Central memory CD4-positive, alpha-beta T cell (primary cell): ENCODE data around the gene ALKBH2.

ENCODE experiments used
- DNase-seq: peaks from one replicate; pipeline ENCODE4 v3.0.0; 2022
- total RNA-seq, 3 experiments: gene quantifications; one replicate each; lab custom pipeline; 2026; lab: John Stamatoyannopoulos, UW

The ALKBH2 gene
- 8.3 to 31.0 (median 13.3) reads per million in 3 experiments for total RNA-seq

GRCh38 chr12:109093022-109093918, at the start of gene ALKBH2:
Gene ALKBH2, minus strand, starts transcription at chr12:109093472. Its CDS starts 686 bp downstream, at chr12:109092786.
- DNase-seq: peak; percentile 95

- DNase-seq: no peak
Measured at GRCh38 chr12:109140560-109140959, 47.3 kb upstream of the ALKBH2 start.

DNA sequence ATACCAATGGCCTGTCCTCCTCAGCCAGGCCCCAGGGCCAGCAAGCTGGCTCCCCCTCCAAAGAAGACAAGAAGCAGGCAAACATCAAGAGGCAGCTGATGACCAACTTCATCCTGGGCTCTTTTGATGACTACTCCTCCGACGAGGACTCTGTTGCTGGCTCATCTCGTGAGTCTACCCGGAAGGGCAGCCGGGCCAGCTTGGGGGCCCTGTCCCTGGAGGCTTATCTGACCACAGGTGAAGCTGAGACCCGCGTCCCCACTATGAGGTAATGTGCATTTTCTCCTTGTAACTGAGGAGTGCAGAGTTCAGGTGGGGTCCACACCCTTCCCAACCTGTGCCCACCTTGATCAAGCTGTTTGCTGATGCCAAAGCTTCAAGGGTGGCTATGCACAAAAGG, 46.5 kb upstream of the ALKBH2 start:
- no peak for DNase-seq

DNA sequence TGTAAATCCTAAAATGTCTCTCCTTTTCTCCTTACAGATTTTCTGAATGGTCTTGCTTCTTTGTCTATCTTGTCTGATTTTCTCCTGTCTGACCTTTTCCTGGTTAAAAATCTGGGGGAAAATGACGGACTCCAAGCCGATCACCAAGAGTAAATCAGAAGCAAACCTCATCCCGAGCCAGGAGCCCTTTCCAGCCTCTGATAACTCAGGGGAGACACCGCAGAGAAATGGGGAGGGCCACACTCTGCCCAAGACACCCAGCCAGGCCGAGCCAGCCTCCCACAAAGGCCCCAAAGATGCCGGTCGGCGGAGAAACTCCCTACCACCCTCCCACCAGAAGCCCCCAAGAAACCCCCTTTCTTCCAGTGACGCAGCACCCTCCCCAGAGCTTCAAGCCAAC, 46.1 kb upstream of the ALKBH2 start:
- no peak for DNase-seq

- no peak for DNase-seq
Measured at GRCh38 chr12:109137055-109137454, 43.8 kb upstream of the ALKBH2 start.

DNA sequence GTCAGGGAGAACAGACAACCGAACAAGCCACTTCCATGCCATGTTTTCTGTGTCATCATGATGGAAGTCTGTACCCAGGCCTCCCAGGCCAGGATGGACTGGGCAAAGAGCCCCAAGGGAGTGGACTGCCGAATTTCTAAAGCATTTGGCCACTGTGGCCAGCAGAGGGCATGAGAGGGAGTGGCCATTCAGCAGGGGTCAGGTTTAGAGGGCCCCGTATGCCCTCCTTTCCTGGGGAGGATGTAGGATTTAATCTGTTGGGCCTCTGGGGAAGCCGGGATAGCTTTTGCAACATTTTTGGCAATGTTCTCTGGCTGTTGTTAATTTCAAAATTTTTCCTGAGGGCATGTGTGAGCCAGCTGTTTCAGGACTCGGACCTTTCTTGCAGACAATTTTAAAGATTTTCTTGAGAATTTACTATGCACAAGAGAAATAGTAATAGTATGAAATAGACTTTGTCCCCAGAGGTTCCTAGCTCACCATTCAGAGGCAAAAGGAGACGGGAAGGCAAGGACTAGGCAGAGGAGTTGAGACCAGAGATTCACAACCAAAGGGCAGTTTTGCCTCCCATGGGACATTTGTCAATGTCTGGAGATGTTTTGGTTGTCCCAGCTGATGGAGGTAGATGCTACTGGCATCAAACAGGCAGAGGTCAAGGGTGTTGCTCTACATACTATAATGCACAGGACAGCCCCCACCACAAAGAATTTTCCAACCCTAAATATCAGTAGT, 41.1 kb upstream of the ALKBH2 start:
- DNase-seq: no peak

GRCh38 chr12:109131154-109132050, 38.1 kb upstream of the ALKBH2 start:
- no peak for DNase-seq

DNA sequence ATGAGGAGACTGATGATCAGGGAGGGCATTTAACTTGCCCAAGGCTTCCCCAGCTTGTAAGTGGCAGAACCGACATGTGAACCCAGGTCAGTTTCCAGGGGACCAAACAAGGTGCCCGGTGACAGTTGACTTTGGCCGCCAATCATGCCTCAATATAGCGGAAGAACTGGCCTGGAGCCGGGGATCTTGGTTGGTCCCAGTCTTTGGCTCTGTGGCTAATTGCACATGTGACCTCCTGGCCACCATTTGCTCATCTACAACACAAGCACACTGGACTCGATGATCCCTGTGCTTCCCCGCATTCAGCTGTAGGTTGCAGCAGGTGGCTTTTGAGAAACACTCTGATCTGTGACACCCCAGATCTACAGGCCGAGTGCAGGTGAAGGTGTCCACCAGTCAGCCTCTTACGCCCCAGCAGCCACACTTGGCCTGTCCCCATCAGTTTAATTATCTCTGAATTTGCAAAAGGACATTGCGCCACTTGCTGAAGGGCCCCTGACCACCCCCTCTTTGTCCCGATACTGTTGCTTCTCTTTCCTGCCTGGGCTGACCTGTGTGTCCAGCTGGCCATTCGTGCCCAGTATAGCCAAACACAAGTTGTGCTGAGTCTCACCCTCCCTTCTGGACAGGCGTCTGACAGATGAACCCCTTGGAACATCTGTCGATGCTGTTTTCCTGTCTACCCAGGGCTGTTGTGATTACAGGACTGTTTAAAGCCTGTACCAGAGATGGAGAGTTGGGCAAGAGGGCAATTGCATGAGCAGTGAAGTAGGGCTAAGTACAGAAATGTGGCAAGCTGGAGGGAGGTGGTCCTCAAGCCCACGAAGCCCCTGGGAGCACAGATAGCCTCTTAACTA, 37.3 kb upstream of the ALKBH2 start:
- no peak for DNase-seq

- no peak for DNase-seq
Measured at GRCh38 chr12:109127533-109128242, 34.4 kb upstream of the ALKBH2 start.

DNA sequence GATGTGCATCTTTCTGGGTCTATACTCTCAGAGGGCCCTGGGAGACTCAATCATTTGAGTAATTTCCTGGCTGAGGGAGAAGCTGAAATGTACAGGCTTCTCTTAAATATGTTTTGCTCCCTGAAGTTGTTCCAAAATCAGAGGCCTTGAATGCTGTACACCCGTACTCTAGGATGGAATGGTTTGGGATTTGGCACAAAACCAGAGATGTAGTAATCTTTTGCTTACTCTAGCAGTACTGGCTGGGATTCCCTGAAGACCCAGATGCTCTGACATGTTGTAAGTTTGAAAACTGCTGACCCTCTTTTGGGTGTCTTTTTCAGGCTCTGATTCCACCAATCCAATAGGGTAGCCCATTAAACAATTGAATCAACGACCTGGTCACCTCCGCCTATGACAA, 33.5 kb upstream of the ALKBH2 start:
- no peak for DNase-seq

GRCh38 chr12:109125791-109126190, 32.5 kb upstream of the ALKBH2 start:
- no peak for DNase-seq

- no peak for DNase-seq
Measured at GRCh38 chr12:109124878-109125648, 31.8 kb upstream of the ALKBH2 start.

DNA sequence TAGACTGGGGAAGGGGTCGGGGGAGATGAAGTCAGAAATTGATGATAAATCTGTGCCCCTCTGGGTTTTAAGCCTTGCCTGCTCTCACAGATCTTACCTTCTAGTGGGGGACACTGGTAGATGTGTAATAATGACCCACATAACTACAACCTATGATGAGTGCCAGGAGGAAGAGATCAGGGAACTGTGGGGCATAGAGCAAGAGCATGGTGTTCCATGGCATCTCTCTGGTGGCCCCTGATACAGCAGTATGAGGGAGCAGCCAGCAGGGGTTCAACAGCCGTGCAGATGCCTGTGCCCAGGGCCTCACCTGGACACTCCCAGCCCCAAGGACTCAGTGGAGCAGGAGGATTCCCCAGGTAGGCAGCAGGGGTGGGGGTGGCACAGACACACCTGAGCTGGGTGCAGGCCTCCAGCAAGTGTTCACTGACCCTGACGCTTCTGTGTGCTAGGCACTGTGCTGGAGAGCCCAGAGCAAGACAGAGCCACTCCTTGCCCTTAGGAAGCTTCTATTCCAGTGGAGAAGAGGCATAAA, 28.1 kb upstream of the ALKBH2 start:
- no peak for DNase-seq

DNA sequence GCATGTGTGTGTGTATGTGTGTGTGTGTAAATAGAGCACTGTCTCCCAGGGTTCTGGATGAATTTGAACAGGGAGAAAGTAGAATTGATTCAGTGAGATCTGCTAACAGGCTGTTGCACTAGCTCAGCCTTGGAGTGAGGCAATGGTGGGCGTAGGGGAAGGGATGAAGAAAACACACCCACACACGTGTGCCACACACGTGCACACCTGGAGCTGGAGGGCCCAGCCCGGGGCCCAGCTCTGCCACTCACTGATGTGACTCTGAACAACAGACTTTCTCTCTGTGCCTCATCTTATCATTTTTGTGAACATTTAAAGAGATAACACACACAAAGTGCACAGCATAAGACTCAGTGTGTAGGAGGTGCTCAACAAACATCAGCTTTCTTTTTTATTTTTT, 27.3 kb upstream of the ALKBH2 start:
- no peak for DNase-seq

DNA sequence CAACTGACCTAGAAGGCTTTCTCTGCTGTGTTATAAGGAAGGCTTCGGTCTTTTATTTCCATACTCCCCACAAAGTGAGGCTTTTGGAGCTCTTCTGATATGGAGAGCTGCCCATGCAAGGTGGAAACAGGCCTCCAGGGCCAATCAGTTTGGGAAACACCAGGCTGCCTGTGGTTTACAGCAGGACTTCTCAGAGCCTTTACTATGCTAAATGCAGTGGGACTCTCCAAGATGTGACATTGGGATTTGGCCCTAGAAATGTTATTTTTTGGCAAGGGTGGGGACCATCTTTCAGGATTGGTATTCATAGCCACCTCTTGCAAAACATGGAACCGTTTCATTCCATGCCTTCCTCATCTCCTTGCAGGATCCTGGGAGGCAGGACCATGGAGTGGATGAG, 26.8 kb upstream of the ALKBH2 start:
- DNase-seq: no peak

- DNase-seq: no peak
Measured at GRCh38 chr12:109116611-109116949, 23.3 kb upstream of the ALKBH2 start.

- DNase-seq: no peak
Measured at GRCh38 chr12:109115758-109116610, 22.7 kb upstream of the ALKBH2 start, which contains the start of gene ACACB. Gene ACACB, plus strand, starts transcription at chr12:109116587. Its CDS starts 22,819 bp downstream, at chr12:109139406.

DNA sequence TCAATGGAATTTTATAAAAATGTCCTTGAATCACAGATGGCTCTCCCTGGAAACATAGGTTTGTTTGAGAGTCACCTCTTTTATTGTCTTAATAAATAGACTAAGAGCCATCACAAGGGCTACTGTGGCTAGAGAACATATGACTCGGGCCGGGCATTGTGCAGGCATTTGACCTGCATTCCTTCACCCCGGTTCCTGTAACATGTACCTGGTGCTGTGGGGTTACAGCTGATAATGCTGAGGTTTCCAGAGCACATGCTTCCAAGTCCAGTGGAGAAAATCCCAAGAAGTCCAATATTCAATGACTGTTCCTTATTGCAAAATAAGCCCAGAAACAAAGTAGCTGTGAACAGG, 22.1 kb upstream of the ALKBH2 start:
- no peak for DNase-seq

- DNase-seq: no peak
Measured at GRCh38 chr12:109114644-109115043, 21.4 kb upstream of the ALKBH2 start.
